IMR-90 (cell line): ENCODE results near the gene SMARCA2. TPM values are rescaled to one million over a fixed set of nuclear protein-coding genes. Genes with fewer than 3 reads are reported as not detected.

Experiments
- ATAC-seq: fragments of 200-7000 bp; cut with Tn5 transposase; 2 replicates; pipeline ENCODE4 v1.9.1; 2020; ENCODE audit warnings: low read depth, mild to moderate bottlenecking, moderate library complexity
- BruUV-seq: library from RNA; stranded (reverse); fragments of 400-500 nt; replicated peaks from 2 replicates; lab custom pipeline; 2021; lab: Mats Ljungman, UMichigan
- CTCF ChIA-PET: fragments of 300-600 bp; formaldehyde crosslinking; extraction: SDS; loops from one replicate; lab custom pipeline; 2021; ENCODE audit warnings: antibody characterized with exemption; lab: Yijun Ruan, JAX
- POLR2A ChIA-PET: fragments of 300-600 bp; sonication (Branson Sonifier 250); formaldehyde crosslinking; loops from one replicate; lab custom pipeline; 2022; ENCODE audit warnings: antibody characterized with exemption; ENCODE audit not compliant: unreplicated experiment; lab: Charles Lee
- DNase-seq: peaks from one replicate; pipeline ENCODE4 v3.0.0; 2013
- H2AFZ ChIP-seq: replicated peaks from 2 replicates; pipeline ENCODE3; 2013; ENCODE audit warnings: low read length, mild to moderate bottlenecking; ENCODE audit not compliant: poor library complexity
- H2AK5ac ChIP-seq: 2 replicates; pipeline ENCODE4 v1.6.1; 2013; ENCODE audit warnings: low read depth, low read length, inconsistent platforms
- H2AK9ac ChIP-seq: replicated peaks from 2 replicates; pipeline ENCODE3; 2013; ENCODE audit warnings: mild to moderate bottlenecking, low read depth, low read length, moderate library complexity; ENCODE audit not compliant: poor library complexity
- H2BK120ac ChIP-seq: 2 replicates; pipeline ENCODE4 v1.6.1; 2013; ENCODE audit warnings: low read depth, low read length, inconsistent platforms
- H2BK15ac ChIP-seq: 3 replicates; pipeline ENCODE4 v1.6.1; 2013; ENCODE audit warnings: low read depth, low read length, inconsistent platforms
- H2BK20ac ChIP-seq: 2 replicates; pipeline ENCODE4 v1.6.1; 2013; ENCODE audit warnings: low read depth, mild to moderate bottlenecking, inconsistent platforms, low read length, moderate library complexity
- H2BK5ac ChIP-seq: 2 replicates; pipeline ENCODE4 v1.6.1; 2013; ENCODE audit warnings: mild to moderate bottlenecking, low read depth, low read length, inconsistent platforms; ENCODE audit not compliant: poor library complexity, severe bottlenecking
- H3K14ac ChIP-seq: replicated peaks from 2 replicates; pipeline ENCODE4 v1.6.1; 2013; ENCODE audit warnings: low read depth, low read length, inconsistent platforms
- H3K18ac ChIP-seq: 2 replicates; pipeline ENCODE4 v1.6.1; 2013; ENCODE audit warnings: low read depth, low read length, control low read depth
- H3K23ac ChIP-seq: 2 replicates; pipeline ENCODE4 v1.6.1; 2013; ENCODE audit warnings: low read depth, low read length, inconsistent platforms
- H3K27ac ChIP-seq: 2 replicates; pipeline ENCODE4 v1.5.1; 2013; ENCODE audit warnings: mild to moderate bottlenecking, control low read depth, low read length; ENCODE audit not compliant: insufficient read depth
- H3K27me3 ChIP-seq: 2 replicates; pipeline ENCODE4 v1.6.1; 2013; ENCODE audit warnings: low read length; ENCODE audit not compliant: control insufficient read depth, insufficient read depth
- H3K36me3 ChIP-seq: 2 replicates; pipeline ENCODE4 v1.6.1; 2013; ENCODE audit warnings: low read length, mixed read lengths; ENCODE audit not compliant: control insufficient read depth, insufficient read depth
- H3K4ac ChIP-seq: 2 replicates; pipeline ENCODE4 v1.6.1; 2013; ENCODE audit warnings: low read depth, low read length, inconsistent platforms
- H3K4me1 ChIP-seq: 2 replicates; pipeline ENCODE4 v1.6.1; 2013; ENCODE audit warnings: low read length, mixed read lengths; ENCODE audit not compliant: control insufficient read depth, insufficient read depth
- H3K4me2 ChIP-seq: 2 replicates; pipeline ENCODE4 v1.6.1; 2013; ENCODE audit warnings: low read depth, mild to moderate bottlenecking, control low read depth, low read length, moderate library complexity
- H3K4me3 ChIP-seq: 2 replicates; pipeline ENCODE4 v1.5.1; 2013; ENCODE audit warnings: low read depth, mild to moderate bottlenecking, control low read depth, low read length, moderate library complexity; ENCODE audit not compliant: insufficient read depth
- H3K56ac ChIP-seq: 2 replicates; pipeline ENCODE4 v1.6.1; 2013; ENCODE audit warnings: low read length, inconsistent platforms; ENCODE audit not compliant: insufficient read depth; ENCODE audit errors: extremely low read depth
- H3K79me1 ChIP-seq, 2 experiments: 2 replicates each; pipeline ENCODE4 v1.6.1; 2013; ENCODE audit warnings: low read length in 2 of 2, inconsistent platforms in 1 of 2, low read depth in 1 of 2
- H3K9ac ChIP-seq: 2 replicates; pipeline ENCODE4 v1.6.1; 2013; ENCODE audit warnings: low read depth, low read length, control low read depth
- H3K9me1 ChIP-seq: 2 replicates; pipeline ENCODE4 v1.6.1; 2013; ENCODE audit warnings: low read length, inconsistent platforms; ENCODE audit not compliant: insufficient read depth
- H3K9me3 ChIP-seq: 2 replicates; pipeline ENCODE4 v1.6.1; 2013; ENCODE audit warnings: low read length; ENCODE audit not compliant: control insufficient read depth, insufficient read depth
- H4K20me1 ChIP-seq: 2 replicates; pipeline ENCODE4 v1.6.1; 2013; ENCODE audit warnings: low read length, inconsistent platforms; ENCODE audit not compliant: insufficient read depth
- H4K5ac ChIP-seq: 2 replicates; pipeline ENCODE4 v1.6.1; 2013; ENCODE audit warnings: mild to moderate bottlenecking, low read depth, low read length, control low read depth
- H4K8ac ChIP-seq, 2 experiments: 2 replicates each; pipeline ENCODE4 v1.6.1; 2013; ENCODE audit warnings: low read depth in 2 of 2, low read length in 2 of 2, control low read depth in 1 of 2, inconsistent platforms in 1 of 2
- H4K91ac ChIP-seq: 2 replicates; pipeline ENCODE4 v1.6.1; 2013; ENCODE audit warnings: low read depth, low read length, inconsistent platforms; ENCODE audit not compliant: insufficient read depth
- BHLHE40 ChIP-seq: fragments of 150-350 bp; IDR thresholded peaks from 2 replicates; pipeline ENCODE4 v1.6.1; 2016; ENCODE audit warnings: mild to moderate bottlenecking, low read depth, low read length
- CEBPB ChIP-seq: IDR thresholded peaks from 2 replicates; pipeline ENCODE4 v1.6.1; 2012; ENCODE audit warnings: low read depth, low read length, improper control_type of control experiment
- ELK1 ChIP-seq: fragments of 150-350 bp; IDR thresholded peaks from 2 replicates; pipeline ENCODE4 v1.6.1; 2016; ENCODE audit warnings: low read depth, mild to moderate bottlenecking, low read length, moderate library complexity, borderline replicate concordance
- FOS ChIP-seq: fragments of 150-350 bp; IDR thresholded peaks from 2 replicates; pipeline ENCODE4 v1.6.1; 2016; ENCODE audit warnings: low read depth, low read length
- MXI1 ChIP-seq: IDR thresholded peaks from 2 replicates; pipeline ENCODE4 v1.6.1; 2012; ENCODE audit warnings: low read depth, mild to moderate bottlenecking, low read length, moderate library complexity, borderline replicate concordance
- NFE2L2 ChIP-seq: fragments of 150-350 bp; IDR thresholded peaks from 2 replicates; pipeline ENCODE4 v1.6.1; 2016; ENCODE audit warnings: low read depth, mild to moderate bottlenecking, low read length
- RAD21 ChIP-seq: IDR thresholded peaks from 2 replicates; pipeline ENCODE4 v1.6.1; 2012; ENCODE audit warnings: low read length, improper control_type of control experiment
- RFX5 ChIP-seq: IDR thresholded peaks from 2 replicates; pipeline ENCODE4 v1.8.0; 2012; ENCODE audit warnings: low read depth, mild to moderate bottlenecking, low read length, moderate library complexity
- USF2 ChIP-seq: fragments of 150-350 bp; IDR thresholded peaks from 2 replicates; pipeline ENCODE4 v1.6.1; 2017; ENCODE audit warnings: mild to moderate bottlenecking, antibody characterized with exemption, low read length, low read depth
- WGBS, 2 experiments: methylation state at CpG; one replicate each; pipeline versions ENCODE4 v1.1.5 to v1.1.7; 2013; ENCODE audit warnings: missing lambda C conversion rate in 2 of 2; ENCODE audit not compliant: insufficient read length in 1 of 2; ENCODE audit errors: extremely low coverage in 2 of 2; 5-methylcytosine and 5-hydroxymethylcytosine counted together
- dilution Hi-C: fragments of 300-500 bp; cut with HindIII; formaldehyde crosslinking; loops from one replicate; pipeline ENCODE4 v1.14.3; 2018; ENCODE audit warnings: low sequenced_read_pairs; ENCODE audit not compliant: unreplicated experiment
- in situ Hi-C: fragments of 300-500 bp; cut with MboI; formaldehyde crosslinking; loops from 3 replicates; pipeline ENCODE4 v1.14.3; 2019; ENCODE audit warnings: low sequenced_read_pairs, inconsistent platforms, mixed read lengths
- intact Hi-C: fragments of 100-400 bp; cut with micrococcal nuclease; formaldehyde crosslinking; loops from 2 replicates; pipeline ENCODE4 v1.10.0; 2022
- polyA plus RNA-seq, 3 experiments: library from polyadenylated mRNA; depleted of rRNA; stranded (reverse); fragments of >200 nt; gene quantifications; 2 replicates each; pipeline ENCODE4 v1.2.3, GENCODE V29; 2012; ENCODE audit warnings: low replicate concordance in 1 of 3
- total RNA-seq: library from RNA; depleted of rRNA; stranded (reverse); fragments of >200 nt; gene quantifications from 2 replicates; pipeline ENCODE4 v1.2.3, GENCODE V29; 2012

The SMARCA2 gene
- total and polyA plus RNA-seq, 2 of the 4 experiments (the other 2 are of a cell fraction) = 25.3 to 26.7 TPM

GRCh38 chr9:2198956-2199635 lies 183.9 kb downstream of the SMARCA2 start:
- DNase-seq (no peak), ATAC-seq (no peak)
- Histone ChIP-seq H3K56ac (no peak overlapping the region), H3K9me1 (no peaks in the 10 kb centered on the region), H4K20me1 (no peaks in the 10 kb centered on the region), H3K27ac (no peak overlapping the region), H3K4ac (no peak overlapping the region), H2AK9ac (no peak overlapping the region), H3K18ac (no peak overlapping the region), H3K27me3 (no peaks in the 10 kb centered on the region), H2BK120ac (no peak overlapping the region), H3K9me3 (no peaks in the 10 kb centered on the region), H2BK5ac (no peak overlapping the region), H2BK15ac (no peak overlapping the region), H3K4me3 (no peak overlapping the region), H3K14ac (no peak overlapping the region), H2BK20ac (no peak overlapping the region), H2AK5ac (no peak overlapping the region), H3K4me2 (no peak overlapping the region), H3K36me3 (no peaks in the 10 kb centered on the region), H3K4me1 (no peaks in the 10 kb centered on the region), H3K79me1 (no peaks in the 10 kb centered on the region), H4K91ac (no peak overlapping the region), H2AFZ (no peak overlapping the region), H4K5ac (no peak overlapping the region), H3K23ac (no peak overlapping the region), H3K9ac (no peak overlapping the region), H4K8ac (no peak overlapping the region)
- in situ Hi-C loops (no loop called here), dilution Hi-C loops (no loop called here), intact Hi-C loops (no loop called here)
- BruUV-seq = no TSS peak
- ChIA-PET POLR2A (no interaction called here), CTCF (no interaction called here)
- TF ChIP-seq MXI1 (no peak), FOS (no peak), ELK1 (no peak), RFX5 (no peak), RAD21 (no peak), BHLHE40 (no peak), USF2 (no peak), NFE2L2 (no peak), CEBPB (no peak)
- WGBS, 2 experiments = no CpG with 5 or more reads among the region's 4 CpGs
